Stomach (tissue), 9 donors: ENCODE measurements around the gene HEPHL1. TPM values are rescaled to one million over a fixed set of nuclear protein-coding genes. Genes with fewer than 3 reads are reported as not detected.
"Not testable (repeated sequence)": the region's sequence is repeated elsewhere in the genome, so short reads cannot be mapped to it uniquely, and the experiment has no call there.

Experiments
- DNase-seq, 2 donors: peaks; one replicate each; pipeline versions ENCODE4 v3.0.0 to v3.0.0-alpha.2; 2013 to 2019
- H3K27ac ChIP-seq, 5 donors: fragments of 200-600 bp in 4 of 5; sonication (generic) in 4 of 5; one replicate each; pipeline ENCODE4 v1.5.1; 2013 to 2019; ENCODE audit warnings: mild to moderate bottlenecking in 1 of 5, moderate library complexity in 1 of 5
- H3K27me3 ChIP-seq, 3 donors: fragments of 200-600 bp; sonication (generic); one replicate each; pipeline ENCODE4 v1.5.1; 2017 to 2019; ENCODE audit warnings: mixed run types in 1 of 3
- H3K36me3 ChIP-seq, 4 donors: fragments of 200-600 bp; sonication (generic); 1 replicate in 3 of 4; 2 replicates in 1 of 4; pipeline ENCODE4 v1.5.1; 2016 to 2019
- H3K4me1 ChIP-seq, 4 donors: fragments of 200-600 bp; sonication (generic); one replicate each; pipeline ENCODE4 v1.5.1; 2016 to 2019
- H3K4me3 ChIP-seq, 4 donors: fragments of 200-600 bp; sonication (generic) in 3 of 4; one replicate each; pipeline ENCODE4 v1.5.1; 2016 to 2019; ENCODE audit warnings: mild to moderate bottlenecking in 1 of 4
- H3K9me3 ChIP-seq, 4 donors: fragments of 200-600 bp; sonication (generic); one replicate each; pipeline ENCODE4 v1.5.1; 2016 to 2019
- CTCF ChIP-seq, 7 experiments: fragments of 450-650 bp in 4 of 7; fragments of 200-600 bp in 3 of 7; sonication (generic) in 3 of 7; IDR thresholded peaks; one replicate each; pipeline ENCODE4 v1.5.1; 2016 to 2019; ENCODE audit warnings: antibody characterized with exemption in 7 of 7, control low read depth in 2 of 7, mild to moderate bottlenecking in 1 of 7
- EP300 ChIP-seq: sonication (generic); formaldehyde crosslinking; IDR thresholded peaks from one replicate; pipeline ENCODE4 v1.6.1; 2017; ENCODE audit warnings: antibody characterized with exemption
- POLR2A ChIP-seq, 4 donors: fragments of 450-650 bp; IDR thresholded peaks; one replicate each; pipeline ENCODE4 v1.6.1; 2016; ENCODE audit warnings: antibody characterized with exemption in 4 of 4, control low read depth in 2 of 4, mild to moderate bottlenecking in 1 of 4, moderate library complexity in 1 of 4
- POLR2AphosphoS5 ChIP-seq, 3 donors: sonication (generic); formaldehyde crosslinking; IDR thresholded peaks; one replicate each; pipeline ENCODE4 v1.6.1; 2016; ENCODE audit warnings: antibody characterized with exemption in 3 of 3
- WGBS, 5 donors: extraction: QIAGEN DNeasy Blood & Tissue Kit in 3 of 5; methylation state at CpG; one replicate each; pipeline versions ENCODE4 v1.1.5 to v1.1.7; 2013 to 2018; 5-methylcytosine and 5-hydroxymethylcytosine counted together
- intact Hi-C: fragments of 100-400 bp; cut with DNase I; formaldehyde crosslinking; loops from one replicate; pipeline ENCODE4 v1.15.1; 2023; ENCODE audit warnings: low total_unique reads
- polyA plus RNA-seq, 3 donors: library from polyadenylated mRNA; stranded (reverse); fragments of 200-250 nt; gene quantifications; one replicate each; pipeline ENCODE4 v1.2.3, GENCODE V29; 2013
- total RNA-seq, 5 donors: library from RNA; depleted of rRNA; stranded (reverse); fragments of >200 nt; gene quantifications; one replicate each; pipeline versions ENCODE4 v1.1.0 to v1.2.3, GENCODE V29; 2014 to 2016
- donor health status: healthy with polysubstance abuse.
- donor health status: Bipolar disorder and iron deficiency.
- donor health status: healthy.

Gene HEPHL1
- total and polyA plus RNA-seq, 8 donors = 0.60 TPM; not detected in 7

DNA sequence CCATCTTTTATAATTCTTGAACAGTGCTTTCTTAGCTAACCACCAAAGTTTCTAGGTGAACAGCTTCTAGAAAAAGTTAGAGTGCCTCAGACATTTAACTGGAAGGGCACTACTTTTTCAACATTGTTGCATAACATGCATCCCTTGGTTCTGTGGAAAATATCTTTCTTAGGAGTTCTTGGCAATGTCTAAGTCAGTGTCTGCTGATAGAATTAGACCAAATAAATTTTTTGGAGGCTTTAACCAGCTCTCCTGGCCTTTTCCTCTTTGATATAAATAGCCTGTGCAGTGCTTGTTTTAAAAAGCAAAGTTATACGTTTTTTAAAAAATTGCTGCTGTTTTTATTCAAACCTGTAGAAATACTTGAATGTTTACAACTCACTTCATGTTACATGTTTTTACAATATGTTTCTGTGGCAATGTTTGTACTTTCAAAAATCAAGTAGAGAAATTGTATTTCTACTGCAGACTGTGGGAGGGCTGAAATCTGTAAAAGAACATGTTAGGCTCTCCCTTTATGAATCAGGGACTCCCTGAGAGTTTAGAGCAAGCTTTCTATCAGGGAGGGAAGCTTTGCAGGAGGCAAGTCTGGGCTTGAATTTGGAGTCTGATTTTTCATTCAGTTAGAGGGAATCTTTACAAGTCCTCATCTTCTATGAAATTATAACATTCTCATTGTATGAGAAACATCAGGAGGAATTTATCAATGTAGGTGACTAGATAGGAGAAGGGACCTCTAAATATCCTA is 91.2 kb downstream of the HEPHL1 start:
- Histone ChIP-seq H3K4me3 (no peak overlapping the region), H3K36me3 (no peaks in the 10 kb centered on the region), H3K9me3 (no peaks in the 10 kb centered on the region), H3K4me1 (peaks cover 0 to 11% (median 5%) of the 10 kb centered on the region in 4 donors), H3K27me3 (no peaks in the 10 kb centered on the region), H3K27ac (no peak overlapping the region)
- intact Hi-C loops = no loop called here
- 49 to 75% (median 66%) methylated on average over 1 of the region's 1 CpG for WGBS, 5 donors
- DNase-seq = no peak
- no peak for TF ChIP-seq CTCF (IDR thresholded peaks at IDR 0.05)
- no peak for TF ChIP-seq POLR2A (IDR thresholded peaks at IDR 0.05)
- TF ChIP-seq EP300 = no peak
- TF ChIP-seq POLR2AphosphoS5 (IDR thresholded peaks at IDR 0.05) = no peak

DNA sequence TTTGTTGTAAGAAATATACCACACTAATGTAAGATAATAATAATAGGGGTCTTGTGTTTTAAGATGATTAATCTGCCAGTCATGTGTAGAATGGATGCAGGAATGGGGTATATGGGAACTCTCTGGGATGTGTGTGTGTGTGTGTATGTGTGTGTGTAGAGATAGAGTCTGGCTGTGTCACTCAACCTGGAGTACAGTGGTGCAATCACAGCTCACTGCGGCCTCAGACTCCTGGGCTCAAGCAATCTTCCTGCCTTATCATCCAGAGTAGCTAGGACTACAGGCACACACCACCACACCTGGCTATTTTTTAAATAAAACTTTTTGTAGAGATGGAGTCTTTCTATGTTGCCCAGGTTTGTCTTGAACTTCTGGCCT is 96.0 kb downstream of the HEPHL1 start:
- intact Hi-C loops = no loop called here
- no peak overlapping the region for H3K4me3 ChIP-seq
- no peaks in the 10 kb centered on the region for H3K9me3 ChIP-seq
- H3K4me1 ChIP-seq = peaks cover 0 to 11% (median 5%) of the 10 kb centered on the region in 4 donors
- no peaks in the 10 kb centered on the region for H3K36me3 ChIP-seq
- no peaks in the 10 kb centered on the region for H3K27me3 ChIP-seq
- WGBS, 5 donors = 42 to 78% (median 68%) methylated on average over 1 of the region's 1 CpG
- DNase-seq = no peak
- no peak for TF ChIP-seq POLR2AphosphoS5 (IDR thresholded peaks at IDR 0.05)
- no peak for TF ChIP-seq POLR2A (IDR thresholded peaks at IDR 0.05)
- no peak for TF ChIP-seq EP300
- no peak for TF ChIP-seq CTCF (IDR thresholded peaks at IDR 0.05)
- H3K27ac ChIP-seq = no peak overlapping the region

- no peak for TF ChIP-seq POLR2AphosphoS5 (IDR thresholded peaks at IDR 0.05)
- TF ChIP-seq POLR2A (IDR thresholded peaks at IDR 0.05) = no peak
- no peak for TF ChIP-seq EP300
- TF ChIP-seq CTCF (IDR thresholded peaks at IDR 0.05) = no peak
- Histone ChIP-seq H3K4me3 (no peak overlapping the region), H3K9me3 (no peaks in the 10 kb centered on the region), H3K27me3 (no peaks in the 10 kb centered on the region), H3K27ac (no peak overlapping the region), H3K4me1 (peaks cover 0 to 11% (median 5%) of the 10 kb centered on the region in 4 donors), H3K36me3 (no peaks in the 10 kb centered on the region)
- DNase-seq = no peak
- intact Hi-C loops = no loop called here
Observed at GRCh38 chr11:94117871-94118270, 96.7 kb downstream of the HEPHL1 start.

GRCh38 chr11:94119676-94120075 is 98.5 kb downstream of the HEPHL1 start:
- H3K27me3 ChIP-seq, DNase-seq: not testable (repeated sequence)
- 77 to 99% (median 92%) methylated on average over 6 of the region's 6 CpGs for WGBS, 5 donors

DNA sequence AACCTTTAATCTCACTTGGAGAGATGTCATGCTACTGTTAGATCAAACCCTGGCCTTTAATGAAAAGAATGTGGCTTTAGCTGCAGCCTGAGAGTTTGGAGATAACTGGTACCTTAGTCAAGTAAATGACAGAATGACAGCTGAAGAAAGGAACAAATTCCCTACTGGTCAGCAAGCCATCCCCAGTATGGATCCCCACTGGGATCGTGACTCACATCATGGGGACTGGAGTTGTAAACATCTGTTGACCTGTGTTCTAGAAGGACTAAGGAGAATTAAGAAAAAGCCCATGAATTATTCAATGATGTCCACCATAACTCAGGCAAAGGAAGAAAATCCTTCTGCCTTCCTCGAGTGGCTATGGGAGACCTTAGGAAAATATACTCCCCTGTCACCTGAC is 99.4 kb downstream of the HEPHL1 start:
- H3K36me3 ChIP-seq, DNase-seq, H3K27me3 ChIP-seq, H3K9me3 ChIP-seq, intact Hi-C loops, H3K27ac ChIP-seq, H3K4me3 ChIP-seq: not testable (repeated sequence)
- WGBS, 5 donors = 79 to 89% (median 82%) methylated on average over 2 of the region's 2 CpGs
- H3K4me1 ChIP-seq = peaks cover 0 to 11% (median 5%) of the 10 kb centered on the region in 4 donors

More at GRCh38 chr11:94119676-94120075, 98.5 kb downstream of the HEPHL1 start:
- H3K27ac ChIP-seq, intact Hi-C loops, H3K36me3 ChIP-seq, H3K9me3 ChIP-seq, H3K4me3 ChIP-seq: not testable (repeated sequence)
- H3K4me1 ChIP-seq = peaks cover 0 to 11% (median 5%) of the 10 kb centered on the region in 4 donors
